ENCODE results near the gene HAUS7. TPM values are rescaled to one million over a fixed set of nuclear protein-coding genes. Genes with fewer than 3 reads are reported as not detected.

Gene HAUS7
- total RNA-seq, 1 experiment from 2014 or later: 27.3 TPM

DNA sequence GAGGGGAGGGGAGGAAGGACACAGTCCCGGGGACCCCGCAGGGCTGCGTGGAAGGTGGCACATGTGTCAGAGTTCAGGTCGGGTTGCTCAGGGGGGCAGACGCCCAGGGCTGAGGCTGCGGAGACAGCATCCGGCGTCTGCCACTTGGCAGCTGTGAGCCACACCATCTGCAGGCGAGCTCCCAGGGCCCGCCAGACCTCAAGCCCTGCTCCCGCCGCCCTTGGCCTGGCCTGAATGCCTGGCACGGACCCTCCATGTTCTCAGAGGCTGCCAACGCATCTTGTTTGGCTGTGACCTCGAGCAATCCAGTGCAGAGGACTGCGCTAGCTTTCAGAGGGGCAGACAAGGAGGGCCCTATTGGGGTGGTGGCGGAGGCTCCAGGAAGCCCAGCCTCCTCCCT is 29.5 kb upstream of the HAUS7 start:
- DNase-seq (ENCODE audit: extremely low read depth, low read depth): no peak

DNA sequence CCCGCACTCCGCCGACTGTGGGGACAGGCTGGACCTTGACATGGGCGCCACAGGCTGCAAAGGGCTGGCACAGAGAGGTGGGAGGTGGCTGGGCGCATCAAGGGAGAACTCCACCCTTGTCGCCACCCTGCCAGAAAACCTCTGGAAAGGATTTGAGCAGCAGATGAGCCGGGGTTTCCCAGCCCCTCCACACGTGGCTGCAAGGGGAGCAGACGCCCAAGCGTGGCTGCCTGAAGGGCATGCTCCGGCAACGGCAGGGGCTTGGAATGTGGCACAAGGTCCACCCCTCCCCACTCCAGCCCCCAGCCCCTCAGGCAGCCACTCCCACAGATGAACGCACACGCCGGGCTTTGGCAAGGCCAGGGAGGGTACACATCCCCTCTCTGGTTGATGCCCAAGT is 29.0 kb upstream of the HAUS7 start:
- no peak for DNase-seq (ENCODE audit: extremely low read depth, low read depth)

DNA sequence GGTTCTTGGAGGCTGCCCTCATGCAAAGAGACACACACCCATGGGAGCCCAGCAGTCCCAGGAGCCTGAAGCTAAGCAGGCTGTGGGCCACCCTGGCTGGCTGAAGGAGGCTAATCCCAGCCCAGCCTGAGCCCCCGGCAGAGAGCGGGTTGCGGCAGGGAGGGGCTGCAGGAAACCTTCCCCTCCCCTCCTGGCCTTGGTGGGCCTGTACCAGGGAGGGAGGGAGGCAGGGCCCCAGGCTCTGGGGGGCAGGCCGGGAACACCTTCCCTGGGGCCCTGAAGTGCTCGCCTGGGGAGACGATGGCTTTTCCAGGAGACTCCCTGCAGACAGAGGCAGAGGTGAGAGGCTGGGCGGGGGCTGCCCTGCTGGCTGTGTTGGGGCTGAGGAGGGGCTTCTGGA is 28.1 kb upstream of the HAUS7 start:
- DNase-seq (ENCODE audit: extremely low read depth, low read depth): no peak

DNA sequence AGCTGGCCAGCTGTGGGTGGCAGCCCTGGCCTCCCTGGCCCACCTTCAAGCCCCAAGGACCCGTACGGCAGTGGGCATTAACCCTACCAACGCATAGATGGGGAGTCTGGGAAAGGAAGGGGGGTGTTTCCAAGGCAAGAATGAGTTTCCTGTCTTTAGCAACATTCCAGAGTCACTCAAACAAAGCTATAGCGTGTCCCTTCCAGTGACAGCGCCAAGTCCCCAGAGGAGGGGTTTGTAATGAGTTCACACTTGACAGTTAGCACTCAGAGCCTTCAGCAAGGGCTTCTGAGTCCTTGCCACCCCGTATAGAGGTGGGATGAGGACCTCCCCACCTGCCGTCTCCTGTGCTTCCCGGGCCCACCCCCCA is 26.2 kb upstream of the HAUS7 start:
- no peak for DNase-seq (ENCODE audit: extremely low read depth, low read depth)

DNA sequence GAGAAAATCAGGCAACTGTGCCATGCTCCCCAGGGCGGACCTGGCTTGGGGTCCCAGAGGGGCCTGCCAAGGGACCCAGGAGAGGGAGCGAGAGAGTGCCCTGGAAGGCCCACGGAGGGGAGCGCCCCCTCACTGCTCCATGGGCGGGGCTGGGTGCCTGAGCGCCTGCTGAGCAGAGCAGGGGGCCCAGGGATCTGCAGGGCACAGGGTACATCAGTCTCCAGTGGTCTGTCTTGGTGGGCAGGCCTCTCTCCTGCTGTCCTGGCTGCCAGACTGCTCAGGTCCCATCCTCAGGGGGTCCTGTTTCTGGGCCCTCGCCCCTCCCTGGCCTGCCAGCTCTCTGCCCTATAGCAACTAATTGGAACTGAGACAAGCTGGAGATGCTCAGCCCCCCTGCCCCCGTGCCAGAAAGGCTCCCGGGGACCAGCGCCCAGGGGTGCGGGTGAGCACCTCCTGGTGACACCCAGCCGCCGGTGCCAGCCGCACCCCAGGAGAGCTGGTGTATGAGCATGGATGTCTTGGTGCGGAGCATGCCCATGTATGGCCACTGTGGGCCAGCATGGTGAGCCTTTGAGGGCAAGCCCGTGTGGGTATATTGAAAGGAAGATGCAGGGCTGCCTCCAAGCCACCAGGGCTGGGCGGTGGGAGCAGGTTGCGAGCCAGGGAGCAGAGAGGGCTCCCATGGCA is 25.7 kb upstream of the HAUS7 start:
- no peak for DNase-seq (ENCODE audit: extremely low read depth, low read depth)

DNA sequence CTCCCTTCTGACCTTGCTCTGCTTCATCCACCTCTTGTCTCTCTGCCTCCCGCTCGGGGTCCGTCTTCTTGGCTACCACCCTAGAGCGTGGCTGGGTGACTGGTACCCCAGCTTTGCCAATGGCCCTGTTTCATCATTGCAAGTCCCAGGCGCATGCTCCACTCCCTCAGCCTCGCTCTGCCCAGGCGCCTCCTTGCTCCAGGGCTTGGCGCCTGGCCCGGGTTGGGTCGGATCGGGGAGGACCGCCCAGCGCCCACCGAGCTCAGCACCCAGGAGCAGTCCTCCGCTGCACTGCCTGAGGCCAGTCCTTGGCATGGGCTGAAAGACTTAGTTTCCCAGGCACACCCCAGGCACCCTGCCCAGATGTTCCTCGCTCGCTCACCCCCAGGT is 25.0 kb upstream of the HAUS7 start:
- peak; percentile 12 for DNase-seq (ENCODE audit: extremely low read depth, low read depth)

DNA sequence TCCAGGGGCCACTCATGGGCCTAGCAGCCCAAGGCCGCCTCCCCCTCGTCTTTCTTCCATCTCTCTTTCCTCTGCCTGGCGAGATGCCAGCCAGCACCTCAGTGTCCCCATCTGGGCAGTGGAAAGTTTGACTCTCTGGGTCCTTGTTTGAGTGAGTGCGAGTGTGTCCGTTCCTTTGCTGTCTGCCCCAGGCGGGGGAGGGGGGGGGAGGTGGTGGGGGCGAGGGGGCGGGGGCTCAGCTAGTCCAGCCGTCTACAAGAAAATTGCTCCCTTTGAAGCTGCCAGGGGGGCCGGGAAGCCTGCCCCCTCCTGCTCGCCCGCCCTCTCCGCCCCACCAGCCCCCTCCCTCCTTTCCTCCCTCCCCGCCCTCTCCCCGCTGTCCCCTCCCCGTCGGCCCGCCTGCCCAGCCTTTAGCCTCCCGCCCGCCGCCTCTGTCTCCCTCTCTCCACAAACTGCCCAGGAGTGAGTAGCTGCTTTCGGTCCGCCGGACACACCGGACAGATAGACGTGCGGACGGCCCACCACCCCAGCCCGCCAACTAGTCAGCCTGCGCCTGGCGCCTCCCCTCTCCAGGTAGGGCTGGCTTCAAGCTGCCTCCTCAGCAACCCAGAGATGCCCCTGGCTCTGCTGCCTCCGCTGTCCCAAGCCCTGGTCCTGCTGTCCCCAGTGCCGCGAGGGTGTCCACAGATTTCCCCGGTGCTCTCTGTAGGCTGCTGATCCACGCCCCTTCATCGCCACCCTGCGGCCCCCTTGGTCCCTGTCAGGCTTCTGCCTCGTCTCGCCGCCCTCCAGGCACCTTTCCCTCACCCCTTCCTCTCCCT is 24.4 kb upstream of the HAUS7 start, which contains the start of gene BGN:
TSS of gene BGN (plus strand) at position 440 of the 821 bp plus-strand sequence. CDS start 9,652 bp downstream, outside the sequence.
- peak; percentile 23 for DNase-seq (ENCODE audit: extremely low read depth, low read depth)

DNA sequence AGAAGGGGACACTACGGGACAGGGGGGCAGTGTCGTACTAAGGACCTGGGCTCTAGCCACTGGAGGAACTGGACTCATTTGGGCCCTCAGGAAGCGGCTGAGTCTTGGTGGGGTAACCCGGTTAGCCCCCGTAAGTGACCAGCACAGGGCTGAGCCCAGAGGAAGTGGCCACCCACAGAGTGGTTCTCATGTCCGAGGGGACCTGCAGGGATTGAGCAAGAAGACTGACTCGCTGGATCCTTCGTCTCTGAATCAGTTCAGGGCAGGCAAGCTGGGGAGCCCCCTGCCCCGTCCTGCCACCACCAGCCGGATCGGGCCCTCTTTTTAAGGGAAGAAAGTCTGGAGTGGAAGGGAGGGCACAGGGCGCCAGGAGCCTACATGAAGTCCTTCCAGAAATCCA is 23.7 kb upstream of the HAUS7 start:
- DNase-seq (ENCODE audit: extremely low read depth, low read depth): no peak

DNA sequence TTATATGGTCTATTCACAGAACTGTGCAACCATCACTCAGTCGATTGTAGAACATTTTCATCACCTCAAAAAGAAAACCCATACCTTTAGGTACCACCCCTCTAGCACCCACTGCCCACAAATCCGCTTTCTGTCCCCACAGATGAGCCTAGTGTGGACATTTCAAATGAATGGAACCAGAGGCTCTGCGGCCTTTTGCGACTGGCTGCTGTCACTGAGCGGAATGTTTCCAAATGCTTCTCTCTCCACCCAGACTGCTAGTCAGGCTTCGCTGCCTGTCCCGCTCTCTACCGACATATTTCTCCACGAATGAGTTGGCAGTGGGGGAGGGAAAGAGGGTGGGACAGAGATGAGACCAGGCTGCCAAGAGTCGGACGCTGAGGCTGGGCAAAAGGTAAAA is 22.7 kb upstream of the HAUS7 start:
- DNase-seq (ENCODE audit: extremely low read depth, low read depth): no peak

DNA sequence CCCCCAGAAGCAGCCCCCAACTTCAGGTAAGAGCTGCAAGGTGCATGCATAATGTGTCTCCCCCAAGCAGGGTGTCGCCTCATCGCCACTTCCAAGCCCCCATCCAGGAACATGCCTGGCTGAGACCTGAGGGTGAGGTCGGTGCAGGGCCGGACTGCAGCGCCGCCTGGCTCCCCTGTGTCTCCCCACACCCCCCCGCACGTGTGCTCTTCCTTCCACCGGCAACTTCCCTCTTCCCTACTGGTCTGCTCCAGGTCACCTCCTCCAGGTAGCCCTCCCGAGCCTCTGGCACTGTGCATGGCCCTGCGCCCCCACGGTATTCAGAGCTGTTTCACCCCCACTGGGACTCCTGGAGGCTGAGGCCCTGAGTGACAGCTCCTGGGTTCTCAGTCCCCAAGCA is 22.2 kb upstream of the HAUS7 start:
- DNase-seq (ENCODE audit: extremely low read depth, low read depth): no peak

DNA sequence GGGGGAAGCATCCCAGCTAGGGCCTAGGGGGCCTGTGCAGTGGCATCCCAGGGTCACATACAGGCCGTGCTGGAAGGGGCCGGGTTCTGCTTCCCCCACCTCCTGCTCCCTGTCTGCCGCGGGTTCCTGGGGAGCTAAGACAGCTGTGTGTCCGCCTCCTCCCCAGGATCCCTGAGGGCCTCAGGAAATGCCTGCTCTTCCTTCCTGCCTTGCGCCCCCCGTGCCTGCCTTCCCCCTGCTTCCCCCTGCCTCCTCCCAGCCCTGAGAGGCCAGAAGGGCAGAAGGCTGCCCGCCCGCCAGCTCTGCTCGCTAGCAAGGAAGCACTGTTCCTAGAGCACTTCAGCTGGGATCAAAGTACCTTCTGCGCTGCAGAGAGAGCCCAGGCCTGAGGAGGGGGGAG is 21.5 kb upstream of the HAUS7 start:
- no peak for DNase-seq (ENCODE audit: extremely low read depth, low read depth)

DNA sequence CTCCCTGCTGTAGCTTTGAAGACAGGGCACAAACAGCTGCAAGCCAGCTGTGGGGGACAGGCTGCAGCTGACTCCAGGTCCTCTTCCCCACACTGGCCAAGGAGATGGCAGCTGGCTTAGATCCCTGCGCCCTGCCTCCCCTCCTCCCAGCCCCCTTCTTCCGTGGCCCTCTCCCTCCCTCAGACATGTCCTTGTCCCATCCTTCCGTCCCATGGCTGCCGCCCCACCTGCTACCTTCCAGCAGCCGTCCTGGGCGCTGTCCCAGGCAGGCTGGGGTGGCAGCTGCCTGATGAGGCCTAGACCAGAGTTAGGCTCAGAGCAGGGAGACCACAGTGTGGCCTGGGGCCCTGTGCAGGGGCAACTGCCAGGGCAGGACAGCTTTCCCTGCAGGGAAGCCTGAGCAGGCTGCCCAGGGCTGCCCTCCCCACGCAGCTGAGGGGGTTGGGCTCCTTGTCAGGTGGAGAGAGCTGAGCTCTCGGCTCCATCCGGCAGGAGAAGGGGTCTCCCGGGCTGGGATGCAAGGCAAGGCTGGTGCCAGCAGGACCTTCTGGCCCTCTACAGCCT is 21.1 kb upstream of the HAUS7 start:
- DNase-seq (ENCODE audit: extremely low read depth, low read depth): no peak

DNA sequence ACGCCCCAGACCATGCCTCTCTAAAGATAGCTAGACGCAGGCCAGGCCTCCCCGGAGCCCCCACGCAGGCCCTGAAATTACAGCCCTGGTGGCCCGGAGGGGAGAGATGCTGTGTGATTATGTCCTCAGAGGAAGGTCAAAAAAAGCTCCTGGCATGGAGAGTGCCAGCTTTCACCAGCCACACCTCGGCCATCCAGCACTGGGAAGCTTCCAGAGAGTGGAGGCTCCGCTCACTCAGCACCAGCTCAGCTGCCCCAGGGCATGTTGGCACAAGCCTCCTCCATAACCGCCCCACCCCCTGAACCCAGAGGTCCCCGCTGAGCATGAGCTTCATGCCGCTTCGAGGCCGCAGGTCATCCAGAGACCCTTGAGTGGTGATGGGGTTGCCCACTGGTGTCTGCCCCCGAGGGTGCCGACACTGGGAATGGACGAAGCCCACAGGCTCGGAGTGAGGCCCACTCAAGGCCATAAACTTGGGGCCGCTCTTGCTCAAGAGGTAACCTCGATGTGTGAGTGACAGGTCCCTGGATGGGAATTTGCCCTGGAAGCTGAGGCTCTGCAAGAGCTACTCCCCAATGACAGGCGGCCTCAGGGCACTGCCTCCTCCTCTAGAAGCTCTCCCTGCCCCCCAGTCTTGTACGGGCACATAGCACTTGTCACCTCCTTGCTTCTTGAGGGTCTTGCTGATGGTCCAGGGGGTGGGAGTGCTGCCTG is 20.0 kb upstream of the HAUS7 start:
- DNase-seq (ENCODE audit: extremely low read depth, low read depth): no peak

DNA sequence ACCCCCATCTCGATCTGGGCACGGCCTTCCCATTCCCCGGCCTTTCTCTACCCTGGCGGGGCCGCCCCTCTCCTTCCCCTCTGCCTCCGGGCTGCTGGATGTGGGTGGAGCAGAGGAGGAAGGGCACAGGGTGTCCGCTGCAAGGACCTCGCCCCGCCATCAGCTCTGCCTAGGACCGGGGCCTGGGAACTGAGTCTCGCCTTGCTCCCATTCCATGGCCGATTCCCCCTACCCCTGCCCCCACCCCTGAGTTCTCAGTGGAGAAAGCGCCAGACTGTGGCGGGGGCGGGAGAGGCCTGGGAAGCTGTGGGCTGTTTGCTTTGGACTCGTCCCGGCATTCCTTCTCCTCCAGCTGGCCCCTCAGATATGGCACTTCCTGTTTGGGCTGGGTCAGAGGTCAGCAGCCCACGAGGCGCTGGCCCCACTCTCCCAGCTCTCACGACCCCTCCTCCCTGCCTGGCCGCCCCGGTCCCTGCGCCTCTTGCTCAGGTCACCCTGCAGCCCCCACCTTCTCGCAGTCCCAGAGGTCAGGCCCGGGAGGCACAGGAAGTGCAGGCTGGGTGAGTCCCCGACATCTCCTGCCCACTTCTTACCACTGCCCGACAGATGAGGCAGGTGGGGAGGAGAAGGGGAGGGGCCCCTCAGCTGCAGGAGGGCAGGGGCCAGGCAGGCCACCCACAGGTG is 18.0 kb upstream of the HAUS7 start:
- DNase-seq (ENCODE audit: extremely low read depth, low read depth): no peak

DNA sequence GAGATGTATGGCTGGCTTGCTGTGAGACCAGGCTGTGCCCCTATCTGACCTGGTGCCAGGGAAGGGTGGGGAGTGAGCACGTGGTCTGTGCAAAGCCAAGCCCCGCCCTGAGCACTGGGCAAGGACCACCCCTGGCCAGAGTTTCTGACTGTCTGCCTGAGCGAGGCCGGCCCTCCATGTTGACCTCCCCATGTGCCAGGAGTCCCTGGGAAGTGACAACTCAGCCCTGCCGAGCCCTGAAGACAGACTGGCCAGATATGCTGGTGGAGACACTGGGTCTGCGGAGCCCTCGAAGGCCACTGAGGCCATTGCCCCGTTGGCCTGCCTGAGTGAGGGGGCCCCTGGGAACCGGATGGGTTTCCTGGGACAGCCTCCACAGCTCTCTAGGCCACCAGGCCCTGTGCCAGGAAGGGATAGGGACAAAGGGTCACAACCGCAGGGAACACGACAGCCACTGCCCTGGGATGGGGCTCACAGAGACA is 17.3 kb upstream of the HAUS7 start:
- no peak for DNase-seq (ENCODE audit: extremely low read depth, low read depth)

DNA sequence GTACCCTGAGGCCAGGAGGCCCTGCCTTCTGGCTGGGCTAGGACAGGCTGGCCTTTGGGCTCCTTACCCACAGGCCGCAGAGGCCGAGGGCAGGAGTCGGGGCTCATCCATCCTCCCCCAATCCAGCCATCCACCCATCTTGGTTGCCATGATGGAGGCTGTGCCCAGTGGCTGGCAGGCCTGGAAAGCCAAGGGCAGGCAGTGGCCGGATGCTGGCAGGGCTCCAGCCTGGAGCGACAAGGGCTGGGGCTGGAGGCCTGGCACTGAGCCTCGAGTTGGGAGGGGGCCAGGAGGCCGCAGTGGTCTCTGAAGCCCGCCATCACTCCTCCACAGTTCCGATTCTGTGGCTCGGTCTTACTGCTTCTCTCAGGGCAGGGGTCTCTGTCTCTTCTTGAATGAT is 15.8 kb upstream of the HAUS7 start:
- DNase-seq (ENCODE audit: extremely low read depth, low read depth): no peak

DNA sequence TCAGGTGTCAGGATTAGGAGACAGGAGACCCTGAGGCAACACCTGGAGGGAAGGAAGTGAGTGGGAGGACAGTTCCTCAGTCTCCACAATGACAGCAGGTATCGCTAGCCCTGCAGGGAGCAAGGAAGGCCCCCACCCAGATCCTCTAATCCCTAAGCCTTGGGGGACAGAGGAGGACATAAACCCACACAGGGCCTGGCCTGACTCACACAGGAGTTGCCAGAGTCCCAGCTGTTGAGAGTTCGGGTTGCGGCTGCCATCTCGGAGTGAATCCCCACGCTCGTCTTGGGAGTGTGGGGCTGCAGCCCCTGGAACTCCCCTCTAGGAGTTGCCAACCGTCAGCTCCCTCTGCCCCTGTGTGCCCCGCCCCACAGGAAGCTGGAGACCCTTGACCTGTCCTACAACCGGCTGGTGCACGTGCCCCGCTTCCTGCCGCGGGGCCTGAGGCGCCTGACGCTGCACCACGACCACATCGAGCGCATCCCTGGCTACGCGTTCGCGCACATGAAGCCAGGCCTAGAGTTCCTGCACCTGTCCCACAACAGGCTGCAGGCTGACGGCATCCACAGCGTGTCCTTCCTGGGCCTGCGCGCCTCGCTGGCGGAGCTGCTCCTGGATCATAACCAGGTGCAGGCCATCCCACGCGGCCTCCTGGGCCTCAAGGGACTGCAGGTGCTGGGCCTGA is 15.2 kb upstream of the HAUS7 start:
- no peak for DNase-seq (ENCODE audit: extremely low read depth, low read depth)

DNA sequence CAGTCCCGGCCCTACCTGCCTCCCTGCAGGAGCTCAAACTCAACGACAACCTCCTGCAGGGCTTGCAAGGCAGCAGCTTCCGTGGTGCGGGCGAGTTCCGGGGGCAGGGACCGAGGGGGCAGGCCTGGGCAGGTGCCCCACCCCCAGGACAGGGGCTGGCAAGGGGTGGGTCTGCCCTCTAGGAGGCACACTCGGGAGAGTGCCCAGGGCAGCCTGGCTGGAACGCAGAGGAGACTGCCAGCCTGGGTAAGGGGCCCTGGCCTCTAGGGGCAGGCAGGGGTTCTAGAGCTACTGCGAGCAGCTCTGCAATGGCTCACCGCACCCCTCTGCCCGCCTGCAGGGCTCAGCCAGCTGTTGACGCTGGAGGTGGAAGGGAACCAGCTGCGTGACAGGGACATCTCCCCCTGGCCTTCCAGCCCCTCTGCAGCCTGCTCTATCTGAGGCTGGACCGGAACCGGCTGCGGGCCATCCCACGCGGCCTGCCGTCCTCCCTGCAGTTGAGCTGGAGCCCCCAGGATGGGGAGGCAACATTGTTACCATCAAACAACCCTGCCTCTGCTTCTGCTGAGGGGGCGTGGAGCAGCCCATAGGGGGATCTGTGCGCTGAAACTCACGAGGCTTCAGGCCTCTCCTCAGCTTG is 12.1 kb upstream of the HAUS7 start:
- DNase-seq (ENCODE audit: extremely low read depth, low read depth): no peak

DNA sequence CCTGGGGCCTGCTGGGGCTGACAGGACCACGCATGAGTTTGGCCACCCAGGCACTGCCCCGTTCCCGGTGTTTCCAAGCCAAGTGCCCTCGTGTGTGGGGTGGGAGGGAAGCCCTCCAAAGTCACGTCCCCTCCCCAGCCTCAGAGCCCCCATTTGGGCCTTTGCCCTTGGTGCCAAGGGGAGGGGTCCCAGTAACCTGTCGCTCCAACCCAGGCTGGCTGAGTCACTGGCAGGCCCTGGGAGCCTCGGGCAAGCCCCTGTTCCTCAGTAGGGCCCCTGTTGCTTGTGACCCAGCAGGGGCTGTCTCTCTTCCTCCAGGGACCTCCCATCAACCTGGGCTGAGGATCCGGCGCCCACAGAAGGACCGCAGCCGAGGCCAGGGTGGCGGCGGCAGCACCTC is 10.7 kb upstream of the HAUS7 start:
- DNase-seq (ENCODE audit: extremely low read depth, low read depth): no peak

DNA sequence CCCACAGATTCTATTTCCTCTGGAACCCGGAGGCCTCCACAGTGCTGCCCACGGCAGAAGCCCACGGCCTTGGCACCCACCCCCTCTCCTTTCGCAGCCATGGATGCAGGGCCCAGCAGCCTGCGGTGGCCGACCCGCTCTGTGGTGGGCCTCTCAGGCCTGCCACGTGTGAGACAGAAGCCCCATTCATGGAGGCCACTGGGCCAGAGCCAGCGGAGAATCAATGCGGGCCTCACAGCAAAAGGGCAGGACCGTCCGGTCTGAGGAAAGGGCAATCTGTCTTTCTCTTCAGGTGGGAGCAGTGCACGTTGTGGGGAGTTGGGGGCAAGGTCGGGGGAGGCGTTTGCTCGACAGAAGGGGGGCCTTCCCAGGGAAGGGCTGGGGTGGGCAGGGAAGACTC is 8.4 kb upstream of the HAUS7 start:
- no peak for DNase-seq (ENCODE audit: extremely low read depth, low read depth)

Measured in NCI-H460 (cell line).